A673 (cell line): ENCODE measurements around the gene RFXANK. TPM values are rescaled to one million over a fixed set of nuclear protein-coding genes. Genes with fewer than 3 reads are reported as not detected.

Experiments used
- BruUV-seq: library from RNA; stranded (reverse); fragments of 400-500 nt; replicated peaks from 2 replicates; lab custom pipeline; 2021; lab: Mats Ljungman, UMichigan
- CTCF ChIA-PET: fragments of 300-600 bp; sonication (Branson Sonifier 250); formaldehyde crosslinking; loops from one replicate; lab custom pipeline; 2022; ENCODE audit warnings: antibody characterized with exemption; lab: Charles Lee
- POLR2A ChIA-PET: fragments of 300-600 bp; sonication (Branson Sonifier 250); formaldehyde crosslinking; loops from one replicate; lab custom pipeline; 2022; ENCODE audit warnings: antibody characterized with exemption; ENCODE audit not compliant: low non-redundant PET; lab: Charles Lee
- DNase-seq: peaks from one replicate; pipeline ENCODE4 v3.0.0-alpha.2; 2015; ENCODE audit warnings: low spot score
- H3K27ac ChIP-seq: fragments of 200-600 bp; sonication (generic); 2 replicates; pipeline ENCODE4 v1.5.1; 2016; ENCODE audit warnings: mixed run types, low read depth, mild to moderate bottlenecking, mixed read lengths, antibody characterized with exemption, low read length; ENCODE audit not compliant: poor library complexity, severe bottlenecking
- H3K27me3 ChIP-seq: fragments of 200-600 bp; sonication (generic); replicated peaks from 2 replicates; pipeline ENCODE4 v1.6.1; 2017; ENCODE audit warnings: mixed run types, low read depth, mild to moderate bottlenecking, mixed read lengths, antibody characterized with exemption, low read length; ENCODE audit not compliant: insufficient read depth, poor library complexity
- H3K36me3 ChIP-seq: fragments of 200-600 bp; sonication (generic); 2 replicates; pipeline ENCODE4 v1.6.1; 2016; ENCODE audit warnings: mixed run types, mild to moderate bottlenecking, mixed read lengths, antibody characterized with exemption, low read length; ENCODE audit not compliant: insufficient read depth, poor library complexity, severe bottlenecking
- H3K4me1 ChIP-seq: fragments of 200-600 bp; sonication (generic); 2 replicates; pipeline ENCODE4 v1.6.1; 2017; ENCODE audit warnings: mixed run types, mild to moderate bottlenecking, mixed read lengths, antibody characterized with exemption, low read length; ENCODE audit not compliant: insufficient read depth, poor library complexity, severe bottlenecking
- H3K4me3 ChIP-seq: fragments of 200-600 bp; sonication (generic); 2 replicates; pipeline ENCODE4 v1.5.1; 2016; ENCODE audit warnings: low read depth, mixed run types, mild to moderate bottlenecking, mixed read lengths, low read length; ENCODE audit not compliant: poor library complexity, severe bottlenecking
- H3K9me3 ChIP-seq: fragments of 200-600 bp; sonication (generic); 2 replicates; pipeline ENCODE4 v1.6.1; 2016; ENCODE audit warnings: mixed run types, low read depth, mild to moderate bottlenecking, mixed read lengths, antibody characterized with exemption, low read length; ENCODE audit not compliant: poor library complexity, severe bottlenecking
- EZH2 ChIP-seq: fragments of 200-600 bp; sonication (generic); IDR thresholded peaks from 2 replicates; pipeline ENCODE4 v1.6.1; 2017; ENCODE audit warnings: borderline replicate concordance, low read depth, mild to moderate bottlenecking, mixed read lengths, antibody characterized with exemption, low read length; ENCODE audit not compliant: poor library complexity, severe bottlenecking
- intact Hi-C: fragments of 100-400 bp; cut with micrococcal nuclease; formaldehyde crosslinking; loops from one replicate; pipeline ENCODE4 v1.10.0; 2022; ENCODE audit not compliant: unreplicated experiment
- total RNA-seq: library from RNA; stranded (reverse); gene quantifications from 2 replicates; pipeline ENCODE4 v1.2.3, GENCODE V29; 2021
- TF ChIP-seq, protein P1 (sequence below): fragments of 300-800, 200-600 bp; sonication (generic); conservative IDR thresholded peaks from 2 replicates; pipeline ENCODE4 v1.5.1; 2017; ENCODE audit warnings: low read depth, mild to moderate bottlenecking, antibody characterized with exemption, low read length, moderate library complexity, mixed read lengths

The RFXANK gene
- total RNA-seq, 1 experiment from 2014 or later, result 96.3 TPM

DNA sequence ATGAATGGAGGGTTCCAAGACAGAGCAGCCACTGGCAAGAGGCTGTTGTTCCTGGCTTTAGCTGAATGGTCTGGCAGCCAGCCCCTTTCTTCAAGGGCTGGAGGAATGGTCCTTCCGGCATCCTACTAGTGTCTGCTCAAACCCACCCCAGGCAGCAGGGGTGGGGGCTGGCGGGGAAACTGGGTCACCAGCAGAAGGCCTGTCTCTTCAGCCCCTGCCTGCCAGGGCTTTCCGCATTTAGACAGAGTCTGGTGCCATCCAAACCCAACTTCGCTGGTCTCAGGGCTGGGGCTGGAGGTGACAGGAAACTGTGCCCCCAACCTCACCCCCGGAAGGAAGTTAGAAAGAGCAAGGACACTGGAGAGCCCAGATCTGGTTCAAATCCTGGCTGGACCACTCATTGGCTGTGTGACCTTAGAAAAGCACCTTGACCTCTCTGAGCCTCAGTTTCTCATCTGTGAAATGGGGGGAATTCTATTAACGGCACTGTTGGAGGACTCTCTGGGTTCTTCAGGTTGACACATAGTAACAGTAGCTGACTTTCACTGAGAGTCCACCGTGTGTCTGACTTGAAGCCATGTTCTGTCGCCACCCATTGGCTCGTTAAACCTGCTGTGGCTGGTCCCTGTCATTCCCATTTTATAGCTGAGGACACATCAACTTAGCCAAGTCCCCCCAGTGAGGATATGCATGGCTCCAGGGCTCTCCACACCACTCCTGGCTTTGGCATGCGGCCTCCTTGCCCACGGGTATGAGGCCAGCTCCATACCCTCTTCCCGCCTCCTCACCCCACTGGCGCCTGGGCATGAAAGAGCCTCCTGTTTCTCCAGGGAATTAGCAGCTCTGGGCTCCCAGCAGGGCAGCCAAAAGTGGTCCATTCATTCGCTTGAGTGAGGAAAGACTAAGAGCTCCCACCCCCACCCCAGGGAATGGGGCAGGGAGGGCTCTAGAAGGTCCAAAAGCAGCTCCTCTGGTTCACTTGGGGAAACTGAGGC, 13.7 kb downstream of the RFXANK start:
- Histone ChIP-seq H3K27ac (no peak overlapping the region), H3K9me3 (no peaks in the 10 kb centered on the region), H3K36me3 (peaks cover 8% of the 10 kb centered on the region), H3K27me3 (no peaks in the 10 kb centered on the region), H3K4me3 (no peak overlapping the region), H3K4me1 (peaks cover 10% of the 10 kb centered on the region)
- BruUV-seq, result no TSS peak
- TF ChIP-seq, protein P1, sequence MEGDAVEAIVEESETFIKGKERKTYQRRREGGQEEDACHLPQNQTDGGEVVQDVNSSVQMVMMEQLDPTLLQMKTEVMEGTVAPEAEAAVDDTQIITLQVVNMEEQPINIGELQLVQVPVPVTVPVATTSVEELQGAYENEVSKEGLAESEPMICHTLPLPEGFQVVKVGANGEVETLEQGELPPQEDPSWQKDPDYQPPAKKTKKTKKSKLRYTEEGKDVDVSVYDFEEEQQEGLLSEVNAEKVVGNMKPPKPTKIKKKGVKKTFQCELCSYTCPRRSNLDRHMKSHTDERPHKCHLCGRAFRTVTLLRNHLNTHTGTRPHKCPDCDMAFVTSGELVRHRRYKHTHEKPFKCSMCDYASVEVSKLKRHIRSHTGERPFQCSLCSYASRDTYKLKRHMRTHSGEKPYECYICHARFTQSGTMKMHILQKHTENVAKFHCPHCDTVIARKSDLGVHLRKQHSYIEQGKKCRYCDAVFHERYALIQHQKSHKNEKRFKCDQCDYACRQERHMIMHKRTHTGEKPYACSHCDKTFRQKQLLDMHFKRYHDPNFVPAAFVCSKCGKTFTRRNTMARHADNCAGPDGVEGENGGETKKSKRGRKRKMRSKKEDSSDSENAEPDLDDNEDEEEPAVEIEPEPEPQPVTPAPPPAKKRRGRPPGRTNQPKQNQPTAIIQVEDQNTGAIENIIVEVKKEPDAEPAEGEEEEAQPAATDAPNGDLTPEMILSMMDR, result no peak
- no peak for TF ChIP-seq EZH2
- ChIA-PET CTCF (interaction anchor here (0.6 kb wide), 2 partner anchors 278 to 341 kb away, joined by 3 to 5 read pairs; no protein-coding TSS in a partner anchor), POLR2A (no interaction called here)
- DNase-seq, result no peak
- intact Hi-C loops, result no loop called here

GRCh38 chr19:19206938-19207337, 14.9 kb downstream of the RFXANK start:
- peaks cover 9% of the 10 kb centered on the region for H3K4me1 ChIP-seq
- no peak overlapping the region for H3K4me3 ChIP-seq
- POLR2A ChIA-PET, result no interaction called here
- CTCF ChIA-PET, result no interaction called here
- TF ChIP-seq EZH2, result no peak
- TF ChIP-seq, protein P1, result no peak
- DNase-seq, result no peak
- H3K27me3 ChIP-seq, result peaks cover 9% of the 10 kb centered on the region
- H3K36me3 ChIP-seq, result no peaks in the 10 kb centered on the region
- intact Hi-C loops, result no loop called here
- BruUV-seq, result no TSS peak
- no peak overlapping the region for H3K27ac ChIP-seq
- no peaks in the 10 kb centered on the region for H3K9me3 ChIP-seq

- no peak for DNase-seq
- H3K9me3 ChIP-seq, result no peaks in the 10 kb centered on the region
- no peaks in the 10 kb centered on the region for H3K4me1 ChIP-seq
- ChIA-PET CTCF (no interaction called here), POLR2A (no interaction called here)
- intact Hi-C loops, result no loop called here
- H3K27ac ChIP-seq, result no peak overlapping the region
- no TSS peak for BruUV-seq
- no peaks in the 10 kb centered on the region for H3K36me3 ChIP-seq
- TF ChIP-seq EZH2, result no peak
- TF ChIP-seq, protein P1, result no peak
- peaks cover 19% of the 10 kb centered on the region for H3K27me3 ChIP-seq
- H3K4me3 ChIP-seq, result no peak overlapping the region
These were observed 15.8 kb downstream of the RFXANK start for GRCh38 chr19:19207637-19208572.
